Fibroblast of lung (primary cell): ENCODE results near the gene PLD1. TPM values are rescaled to one million over a fixed set of nuclear protein-coding genes. Genes with fewer than 3 reads are reported as not detected.

Source experiments
- DNase-seq, 2 donors: peaks; one replicate each; pipeline versions ENCODE4 v3.0.0 to v3.0.0-alpha.2; 2010; ENCODE audit warnings: low read depth in 2 of 2
- H2AFZ ChIP-seq: 2 replicates; pipeline ENCODE4 v1.5.1; 2012; ENCODE audit warnings: low read length, control low read depth, inconsistent platforms
- H3K27ac ChIP-seq: 2 replicates; pipeline ENCODE4 v1.5.1; 2011; ENCODE audit warnings: low read length, control low read depth; ENCODE audit not compliant: insufficient read depth
- H3K27me3 ChIP-seq: 2 replicates; pipeline ENCODE4 v1.5.1; 2011; ENCODE audit warnings: mild to moderate bottlenecking, low read length; ENCODE audit not compliant: control insufficient read depth, insufficient read depth
- H3K36me3 ChIP-seq: 2 replicates; pipeline ENCODE4 v1.5.1; 2011; ENCODE audit warnings: low read length; ENCODE audit not compliant: control insufficient read depth, insufficient read depth
- H3K4me1 ChIP-seq: 2 replicates; pipeline ENCODE4 v1.5.1; 2011; ENCODE audit warnings: low read length; ENCODE audit not compliant: control insufficient read depth, insufficient read depth; ENCODE audit errors: extremely low read depth
- H3K4me2 ChIP-seq: 2 replicates; pipeline ENCODE4 v1.5.1; 2011; ENCODE audit warnings: low read length, control low read depth; ENCODE audit not compliant: insufficient read depth; ENCODE audit errors: extremely low read depth
- H3K4me3 ChIP-seq, 4 experiments: fragments of 200-600 bp in 1 of 4; sonication (generic) in 1 of 4; replicated peaks in 1 of 4; 2 replicates each; pipeline ENCODE4 v1.5.1; 2011 to 2016; ENCODE audit warnings: low read length in 4 of 4, low read depth in 3 of 4, mild to moderate bottlenecking in 3 of 4, control low read depth in 2 of 4, inconsistent platforms in 1 of 4, mixed read lengths in 1 of 4; ENCODE audit not compliant: insufficient read depth in 1 of 4; ENCODE audit errors: control extremely low read depth in 1 of 4
- H3K79me2 ChIP-seq: 2 replicates; pipeline ENCODE4 v1.5.1; 2012; ENCODE audit warnings: mild to moderate bottlenecking, low read length, inconsistent platforms; ENCODE audit not compliant: control insufficient read depth, insufficient read depth
- H3K9ac ChIP-seq: 2 replicates; pipeline ENCODE4 v1.5.1; 2011; ENCODE audit warnings: mild to moderate bottlenecking, low read length, control low read depth; ENCODE audit not compliant: insufficient read depth
- H3K9me3 ChIP-seq: 2 replicates; pipeline ENCODE4 v1.5.1; 2012; ENCODE audit warnings: low read depth, low read length; ENCODE audit not compliant: control insufficient read depth, insufficient read depth
- H4K20me1 ChIP-seq: 2 replicates; pipeline ENCODE4 v1.5.1; 2011; ENCODE audit warnings: low read length; ENCODE audit not compliant: control insufficient read depth, insufficient read depth; ENCODE audit errors: extremely low read depth
- EZH2 ChIP-seq: IDR thresholded peaks from 2 replicates; pipeline ENCODE4 v1.5.1; 2012; ENCODE audit warnings: low read length, control low read depth, mild to moderate bottlenecking; ENCODE audit errors: missing control alignments
- polyA plus RNA-seq, 2 donors: library from polyadenylated mRNA; depleted of rRNA in 1 of 2; stranded (reverse) in 1 of 2; unstranded in 1 of 2; fragments of >200 nt; gene quantifications; 2 replicates each; pipeline ENCODE4 v1.2.1, GENCODE V29; 2011 to 2012; ENCODE audit warnings: missing spikeins in 1 of 2
- total RNA-seq: library from RNA; depleted of rRNA; stranded (reverse); fragments of >200 nt; gene quantifications from 2 replicates; pipeline ENCODE4 v1.2.1, GENCODE V29; 2014
- TF ChIP-seq, protein P1 (sequence below), 2 donors: IDR thresholded peaks in 1 of 2; conservative IDR thresholded peaks in 1 of 2; 1 replicate in 1 of 2; 2 replicates in 1 of 2; pipeline ENCODE4 v1.5.1; 2011 to 2012; ENCODE audit warnings: low read length in 2 of 2, control low read depth in 1 of 2, inconsistent platforms in 1 of 2, low read depth in 1 of 2, mild to moderate bottlenecking in 1 of 2

Gene PLD1
- total and polyA plus RNA-seq, 2 donors (not counting 1 experiment from before 2014, with no cell fraction given) = 10.8 to 18.8 TPM

DNA sequence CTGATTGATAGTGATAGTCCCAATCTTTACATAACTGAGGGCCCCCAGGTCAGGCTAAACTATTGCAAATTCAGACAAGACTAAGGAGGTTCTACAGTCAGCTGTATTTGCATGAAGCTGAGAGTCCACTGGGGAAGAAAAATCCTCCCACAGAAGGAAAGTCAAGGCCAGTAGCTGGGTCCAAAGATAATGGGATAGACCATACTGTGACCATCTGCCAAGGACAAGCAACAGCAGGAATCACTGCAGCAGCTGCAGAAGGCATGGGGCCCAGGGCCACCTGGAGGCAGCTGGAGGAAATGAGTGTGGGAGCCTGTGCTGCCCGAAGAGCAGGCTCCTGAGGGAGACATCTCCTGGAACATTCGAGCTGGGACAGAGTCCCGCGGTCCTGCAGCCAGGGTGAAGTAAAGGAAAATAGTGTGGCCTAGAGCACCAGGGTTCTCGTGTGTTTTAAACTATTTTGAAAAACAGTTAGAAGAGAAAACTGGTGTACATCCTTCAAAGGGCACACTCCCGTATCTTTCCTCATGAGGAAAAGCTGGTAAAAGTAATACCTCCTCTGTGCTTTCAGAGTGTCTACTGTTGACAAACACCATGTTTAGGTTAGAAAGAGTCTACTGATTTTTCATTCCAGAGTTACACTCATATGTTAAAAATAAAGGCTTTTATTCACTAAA, 19.7 kb upstream of the PLD1 start:
- Histone ChIP-seq H3K4me3 (no peak overlapping the region), H3K27me3 (no peaks in the 10 kb centered on the region), H3K27ac (peak overlapping the region; percentile 29), H3K79me2 (no peaks in the 10 kb centered on the region), H3K4me1 (peaks cover 26% of the 10 kb centered on the region), H3K9ac (no peak overlapping the region), H3K9me3 (no peaks in the 10 kb centered on the region), H2AFZ (peak overlapping the region; percentile 54), H3K4me2 (no peak overlapping the region), H4K20me1 (no peaks in the 10 kb centered on the region), H3K36me3 (no peaks in the 10 kb centered on the region)
- peak; percentile 72 to 83 for DNase-seq
- TF ChIP-seq, protein P1, sequence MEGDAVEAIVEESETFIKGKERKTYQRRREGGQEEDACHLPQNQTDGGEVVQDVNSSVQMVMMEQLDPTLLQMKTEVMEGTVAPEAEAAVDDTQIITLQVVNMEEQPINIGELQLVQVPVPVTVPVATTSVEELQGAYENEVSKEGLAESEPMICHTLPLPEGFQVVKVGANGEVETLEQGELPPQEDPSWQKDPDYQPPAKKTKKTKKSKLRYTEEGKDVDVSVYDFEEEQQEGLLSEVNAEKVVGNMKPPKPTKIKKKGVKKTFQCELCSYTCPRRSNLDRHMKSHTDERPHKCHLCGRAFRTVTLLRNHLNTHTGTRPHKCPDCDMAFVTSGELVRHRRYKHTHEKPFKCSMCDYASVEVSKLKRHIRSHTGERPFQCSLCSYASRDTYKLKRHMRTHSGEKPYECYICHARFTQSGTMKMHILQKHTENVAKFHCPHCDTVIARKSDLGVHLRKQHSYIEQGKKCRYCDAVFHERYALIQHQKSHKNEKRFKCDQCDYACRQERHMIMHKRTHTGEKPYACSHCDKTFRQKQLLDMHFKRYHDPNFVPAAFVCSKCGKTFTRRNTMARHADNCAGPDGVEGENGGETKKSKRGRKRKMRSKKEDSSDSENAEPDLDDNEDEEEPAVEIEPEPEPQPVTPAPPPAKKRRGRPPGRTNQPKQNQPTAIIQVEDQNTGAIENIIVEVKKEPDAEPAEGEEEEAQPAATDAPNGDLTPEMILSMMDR (conservative IDR thresholded peaks at IDR 0.05 in 1 of 2, IDR thresholded peaks at IDR 0.05 in 1 of 2; ENCODE audit: low read depth in 1 of 2, low read length in 2 of 2) = peak; percentile 61 to 69
- no peak for TF ChIP-seq EZH2

DNA sequence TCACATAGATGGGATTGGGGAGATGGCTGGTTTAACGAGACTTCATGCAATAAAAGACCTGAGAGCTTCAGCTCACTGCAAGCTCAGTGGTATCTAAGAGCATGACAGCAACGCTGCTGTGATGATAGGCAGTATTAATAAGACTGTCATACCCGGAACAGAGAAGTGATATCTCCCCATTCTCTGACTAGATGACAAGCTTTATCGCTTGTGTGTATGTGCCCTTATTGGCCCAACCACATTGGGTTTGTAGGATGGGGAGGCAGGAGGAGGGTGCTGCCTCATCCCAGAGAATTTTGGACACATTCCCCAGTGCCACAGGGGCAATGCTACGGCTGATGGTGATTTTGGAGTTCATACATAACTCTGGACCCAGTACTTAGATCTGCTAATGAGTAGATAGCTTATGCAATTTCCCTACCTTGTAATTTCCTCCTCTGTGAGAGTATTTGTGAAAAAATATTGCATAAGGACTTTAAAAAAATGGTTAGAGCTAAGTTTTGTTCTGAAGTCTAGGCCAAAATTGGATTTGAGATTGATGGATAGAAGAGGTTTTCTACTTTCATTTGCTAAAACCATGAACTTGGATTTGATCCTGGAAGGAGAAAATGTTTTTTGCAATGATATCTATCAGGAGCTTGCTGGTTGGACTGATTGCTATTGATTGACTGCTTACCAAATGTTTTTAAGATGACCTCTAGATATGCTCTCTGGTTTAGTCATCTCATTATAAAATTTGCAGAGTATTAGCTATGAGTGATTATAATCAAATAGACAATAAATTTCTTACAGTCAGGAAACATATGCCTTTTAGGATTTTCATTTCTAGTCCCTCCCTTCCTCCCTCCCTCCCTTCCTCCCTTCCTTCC, 18.9 kb upstream of the PLD1 start:
- no peak overlapping the region for H3K4me3 ChIP-seq
- no peak overlapping the region for H3K9ac ChIP-seq
- H4K20me1 ChIP-seq = no peaks in the 10 kb centered on the region
- TF ChIP-seq, protein P1 (conservative IDR thresholded peaks at IDR 0.05 in 1 of 2, IDR thresholded peaks at IDR 0.05 in 1 of 2; ENCODE audit: low read depth in 1 of 2, low read length in 2 of 2) = no peak
- TF ChIP-seq EZH2 = no peak
- H3K4me1 ChIP-seq = peaks cover 23% of the 10 kb centered on the region
- H3K79me2 ChIP-seq = no peaks in the 10 kb centered on the region
- H3K36me3 ChIP-seq = no peaks in the 10 kb centered on the region
- no peak for DNase-seq
- H3K9me3 ChIP-seq = no peaks in the 10 kb centered on the region
- no peaks in the 10 kb centered on the region for H3K27me3 ChIP-seq
- no peak overlapping the region for H3K27ac ChIP-seq
- no peak overlapping the region for H3K4me2 ChIP-seq
- H2AFZ ChIP-seq = no peak overlapping the region

DNA sequence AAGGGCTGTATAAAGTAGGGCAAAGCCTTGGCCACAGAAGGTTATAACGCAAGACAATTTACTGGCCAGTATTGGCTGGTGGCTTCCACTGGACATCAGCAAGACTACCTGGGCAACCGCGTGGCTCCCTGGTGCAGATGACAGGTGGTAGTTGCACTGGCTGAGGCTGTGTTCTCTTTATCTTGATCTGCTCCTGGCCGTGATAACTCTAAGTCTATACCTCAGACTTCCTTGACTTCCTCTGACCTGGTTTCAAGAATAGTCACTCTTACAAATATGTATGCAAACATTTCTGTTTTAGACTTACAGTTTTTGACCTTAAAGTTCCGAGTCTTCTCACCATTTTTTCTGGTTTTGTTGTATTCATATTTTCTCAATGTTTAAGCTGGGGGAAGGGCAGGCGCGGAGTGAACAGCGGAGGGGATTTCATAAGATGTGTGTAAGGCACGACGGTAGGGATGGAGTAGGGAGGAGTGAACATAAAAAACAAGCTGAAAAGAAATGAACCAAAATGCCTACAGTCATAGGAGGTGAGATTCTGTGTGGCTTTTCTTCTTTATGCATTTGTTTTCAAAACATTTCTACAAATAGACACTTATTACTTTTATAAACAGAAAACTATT, 17.7 kb upstream of the PLD1 start:
- Histone ChIP-seq H3K4me2 (no peak overlapping the region), H2AFZ (no peak overlapping the region), H3K27ac (no peak overlapping the region), H3K27me3 (no peaks in the 10 kb centered on the region), H3K9me3 (no peaks in the 10 kb centered on the region), H3K4me3 (no peak overlapping the region), H3K79me2 (no peaks in the 10 kb centered on the region), H3K4me1 (peaks cover 19% of the 10 kb centered on the region), H4K20me1 (no peaks in the 10 kb centered on the region), H3K9ac (no peak overlapping the region), H3K36me3 (no peaks in the 10 kb centered on the region)
- no peak for TF ChIP-seq EZH2
- TF ChIP-seq, protein P1 (conservative IDR thresholded peaks at IDR 0.05 in 1 of 2, IDR thresholded peaks at IDR 0.05 in 1 of 2; ENCODE audit: low read depth in 1 of 2, low read length in 2 of 2) = no peak
- DNase-seq = no peak
